NCI-H2029 treated with DMSO at 0.1 percent for 48 hours (cell line): ENCODE results near the gene EPHX1.
A peak's percentile ranks its signal among the peaks of the same experiment; 100 is the strongest.
"Not testable (repeated sequence)": the region's sequence is repeated elsewhere in the genome, so short reads cannot be mapped to it uniquely, and the experiment has no call there.

Experiments
- DNase-seq: peaks from one replicate; lab custom pipeline; 2025; lab: John Stamatoyannopoulos, UW

Gene EPHX1

DNA sequence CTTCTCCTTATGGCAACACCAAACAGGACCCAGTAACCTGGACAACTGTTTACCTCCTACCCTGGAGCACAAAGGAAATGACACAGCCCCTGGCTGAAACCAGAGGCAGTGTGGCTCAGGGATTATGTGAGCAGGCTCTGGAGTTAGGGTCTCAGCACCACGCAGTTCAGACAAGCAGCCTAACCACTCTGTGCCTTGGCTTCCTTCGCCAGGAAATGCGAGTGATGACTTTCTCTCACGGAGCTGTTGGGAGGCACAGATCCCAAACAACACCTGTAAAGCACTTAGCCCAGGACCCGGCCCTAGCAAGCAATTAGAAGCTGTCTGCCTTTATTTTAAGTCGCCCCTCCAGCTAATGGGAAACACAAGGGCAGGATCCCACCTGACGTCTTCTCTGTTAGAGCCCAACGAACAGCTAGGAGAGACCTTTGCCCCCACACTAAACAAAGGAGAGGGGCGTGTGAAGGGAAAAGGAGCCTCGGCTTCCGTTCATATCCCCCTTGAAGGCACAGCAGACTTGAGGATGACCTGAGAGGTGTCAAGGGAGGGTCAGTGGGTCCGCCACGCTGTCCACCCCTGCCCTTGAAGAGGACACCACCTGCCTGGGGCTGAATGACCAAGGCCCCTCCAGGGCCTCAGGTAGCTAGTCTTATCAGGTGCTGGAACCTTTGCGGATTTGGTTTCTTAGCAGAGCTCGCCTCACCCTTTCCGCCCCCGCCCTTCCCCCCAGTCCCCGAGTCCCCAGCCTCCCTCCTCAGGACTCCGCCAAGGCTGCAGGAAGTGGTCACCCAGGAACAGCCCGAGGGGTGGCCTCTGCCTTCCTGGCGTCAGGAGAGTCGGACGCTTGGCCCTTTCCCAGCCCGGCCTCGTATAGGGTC, 71.4 kb downstream of the EPHX1 start:
- peak; percentile 21 for DNase-seq

DNA sequence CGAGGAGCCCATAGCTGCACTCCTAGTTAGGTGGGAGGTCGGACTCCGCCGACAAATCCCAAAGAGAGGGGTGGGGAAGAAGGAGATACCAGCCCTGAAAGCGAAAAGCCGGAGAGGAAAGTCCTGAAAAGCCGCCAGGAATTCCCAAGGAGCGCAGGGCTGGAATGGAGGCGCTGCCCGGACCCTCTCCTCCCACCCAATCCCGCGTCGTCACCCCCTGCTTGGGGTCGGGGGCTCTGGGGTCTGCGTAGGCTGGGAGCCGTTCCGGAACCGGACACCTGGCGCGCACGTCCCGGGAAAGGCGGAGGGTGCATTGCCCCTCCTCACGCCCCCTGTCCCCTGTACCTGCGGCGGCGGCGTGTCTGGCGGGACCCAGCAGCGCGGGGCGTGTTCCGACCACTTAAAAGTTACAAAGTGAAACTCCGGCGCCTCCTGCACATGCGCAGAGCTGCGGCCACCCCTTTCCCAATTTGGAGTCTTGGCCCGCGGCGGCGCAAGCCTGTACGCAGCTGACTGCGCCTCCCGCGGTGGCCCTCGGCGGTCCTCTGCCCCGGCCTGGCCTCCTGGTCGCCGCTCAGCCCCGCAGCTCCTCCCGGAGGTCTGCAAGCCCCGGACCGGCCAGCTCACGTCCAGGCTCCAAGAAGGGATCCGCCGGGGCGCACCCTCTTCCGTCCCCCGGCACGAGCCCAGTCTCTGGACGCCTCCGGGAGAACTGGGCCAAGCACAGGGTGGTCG, 72.2 kb downstream of the EPHX1 start, which contains the start of gene TMEM63A:
TSS of gene TMEM63A (minus strand) at position 422 of the 735 bp plus-strand sequence. CDS start 4,800 bp downstream, outside the sequence.
- DNase-seq: no peak

DNA sequence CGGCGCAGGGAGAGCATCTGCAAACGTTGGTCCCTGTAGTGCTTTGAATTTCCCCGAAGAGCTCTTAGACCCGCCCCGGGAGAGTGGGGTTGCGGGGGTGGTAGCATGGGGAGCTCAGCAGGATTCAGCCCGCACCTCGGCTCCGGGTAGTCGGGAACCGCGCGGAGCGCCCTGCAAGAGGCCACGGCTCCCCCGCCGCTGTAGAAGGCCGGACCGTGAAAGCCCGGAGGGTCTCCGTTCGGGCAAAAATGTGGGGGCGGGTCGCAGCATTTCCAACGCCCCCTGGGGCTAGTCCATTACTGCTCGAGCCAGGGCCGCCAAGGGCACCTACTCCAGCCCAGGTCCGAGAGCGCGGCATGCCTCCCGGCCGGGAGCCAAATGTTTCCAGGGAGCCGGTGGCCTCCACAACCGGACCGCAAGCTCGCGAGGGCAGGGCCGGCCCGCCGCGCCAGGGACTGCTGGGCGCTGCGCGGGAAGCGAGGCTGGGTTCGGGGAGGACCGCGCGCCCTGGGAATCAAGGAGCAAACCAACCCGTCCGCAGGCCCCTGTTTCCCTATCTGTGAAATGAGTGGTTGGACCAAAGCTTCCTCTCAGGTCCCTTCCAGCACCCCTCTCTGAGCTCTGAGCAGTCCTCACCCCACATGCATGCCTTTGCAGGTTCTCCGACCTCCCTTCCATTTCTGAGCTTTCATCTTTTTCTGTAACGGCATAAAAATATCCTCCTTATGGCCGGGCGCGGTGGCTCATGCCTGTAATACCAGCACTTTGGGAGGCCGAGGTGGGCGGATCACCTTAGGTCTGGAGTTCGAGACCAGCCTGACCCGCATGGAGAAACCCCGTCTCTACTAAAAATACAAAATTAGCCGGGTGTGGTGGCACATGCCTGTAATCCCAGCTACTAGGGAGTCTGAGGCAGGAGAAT, 73.0 kb downstream of the EPHX1 start:
- DNase-seq: no peak

DNA sequence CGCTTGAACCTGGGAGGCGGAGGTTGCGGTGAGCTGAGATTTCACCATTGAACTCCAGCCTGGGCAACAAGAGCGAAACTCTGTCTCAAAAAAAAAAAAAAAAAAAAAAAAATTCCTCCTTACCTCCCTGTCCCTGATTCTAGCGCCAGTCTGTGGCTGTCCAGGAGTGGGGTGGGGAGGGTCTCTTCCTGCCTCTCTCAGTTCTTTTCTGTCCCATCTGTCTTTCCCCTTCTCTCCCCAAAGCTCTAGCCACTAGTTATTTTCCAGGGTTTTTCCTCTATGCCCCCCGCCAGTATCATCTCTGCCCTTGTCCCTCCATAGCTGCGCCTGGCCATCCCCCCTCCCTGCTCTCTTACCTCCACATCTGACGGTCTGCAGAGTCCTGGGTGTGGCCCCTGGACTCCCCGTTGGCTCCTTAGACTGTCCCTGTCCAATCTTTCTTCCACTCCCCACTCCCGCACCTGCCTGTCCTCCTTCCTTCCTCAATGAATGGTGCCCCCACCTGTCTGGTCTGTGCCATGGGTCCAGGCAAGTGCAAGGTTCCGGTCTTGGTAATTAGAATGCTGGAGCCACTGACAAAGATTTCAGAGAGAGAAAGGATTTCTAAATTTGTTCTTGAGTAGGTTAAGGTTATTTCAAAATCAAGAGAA, 73.8 kb downstream of the EPHX1 start:
- no peak for DNase-seq

DNA sequence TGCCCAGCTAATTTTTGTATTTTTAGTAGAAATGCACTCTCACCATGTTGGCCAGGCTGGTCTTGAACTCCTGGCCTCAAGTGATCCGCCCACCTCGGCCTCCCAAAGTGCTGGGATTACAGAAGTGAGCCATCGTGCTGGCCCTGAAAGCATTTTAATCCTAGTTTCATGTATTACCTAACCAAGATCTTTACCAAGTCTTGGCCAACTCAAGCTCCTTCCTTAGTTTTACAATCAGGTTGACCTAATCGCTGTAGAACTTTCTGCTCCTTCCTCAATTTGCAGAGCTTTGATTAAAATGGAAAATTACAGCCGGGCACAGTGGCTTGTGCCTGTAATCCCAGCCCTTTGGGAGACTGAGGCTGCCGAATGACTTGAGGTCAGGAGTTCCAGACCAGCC, 75.4 kb downstream of the EPHX1 start:
- no peak for DNase-seq

DNA sequence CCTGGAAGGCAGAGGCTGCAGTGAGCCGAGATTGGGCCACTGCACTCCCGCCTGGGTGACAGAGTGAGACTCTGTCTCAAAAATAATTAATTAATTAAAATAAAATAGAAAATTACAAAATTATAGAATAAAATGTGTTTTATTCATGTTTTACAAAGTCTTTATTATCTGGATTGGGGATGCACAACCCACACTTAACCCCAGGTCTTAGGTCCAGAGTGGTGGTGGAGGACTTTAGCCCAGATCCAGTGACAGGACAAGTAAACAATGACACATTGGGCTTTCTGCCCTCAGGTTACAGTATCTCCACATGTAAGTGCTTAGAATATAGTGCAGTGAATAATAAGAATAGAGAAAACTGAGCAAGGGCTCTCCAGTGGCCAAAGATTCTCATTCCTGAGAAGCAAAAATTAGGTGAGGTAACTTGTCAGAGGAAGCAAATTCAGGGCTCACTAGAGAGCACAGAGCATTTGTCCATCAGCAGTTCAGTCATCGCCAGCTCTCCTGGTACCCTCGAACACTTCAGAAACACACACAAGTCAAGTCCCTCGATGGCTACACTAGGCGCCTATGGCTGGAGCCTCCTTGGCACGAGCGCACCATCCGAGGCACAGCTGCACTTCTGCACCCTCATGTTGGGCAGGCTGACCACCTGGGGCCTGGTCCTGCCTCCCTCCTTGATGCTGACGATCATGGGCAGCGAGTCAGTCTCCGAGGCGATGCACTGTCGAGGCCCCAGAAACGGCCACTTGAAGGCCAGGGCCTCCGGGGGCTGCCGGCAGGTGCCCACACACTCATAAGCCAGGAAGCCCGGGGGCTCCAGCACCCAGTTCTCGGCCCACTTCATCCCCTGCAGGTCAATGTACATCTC, 76.5 kb downstream of the EPHX1 start:
- no peak for DNase-seq

DNA sequence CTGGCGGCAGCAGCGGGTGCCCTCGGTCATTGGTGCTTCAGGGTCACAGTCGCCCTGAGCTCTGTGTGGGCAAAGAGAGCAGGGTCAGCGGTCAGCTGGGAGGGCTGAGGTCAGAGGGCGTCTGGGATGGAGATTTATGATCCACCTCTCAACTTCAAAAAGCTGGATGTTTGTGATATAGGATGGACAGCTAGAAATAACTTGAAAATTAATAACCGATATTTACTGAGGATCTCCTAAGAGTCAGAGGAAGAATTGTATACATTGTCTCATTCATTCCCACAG, 77.0 kb downstream of the EPHX1 start:
- DNase-seq: no peak

DNA sequence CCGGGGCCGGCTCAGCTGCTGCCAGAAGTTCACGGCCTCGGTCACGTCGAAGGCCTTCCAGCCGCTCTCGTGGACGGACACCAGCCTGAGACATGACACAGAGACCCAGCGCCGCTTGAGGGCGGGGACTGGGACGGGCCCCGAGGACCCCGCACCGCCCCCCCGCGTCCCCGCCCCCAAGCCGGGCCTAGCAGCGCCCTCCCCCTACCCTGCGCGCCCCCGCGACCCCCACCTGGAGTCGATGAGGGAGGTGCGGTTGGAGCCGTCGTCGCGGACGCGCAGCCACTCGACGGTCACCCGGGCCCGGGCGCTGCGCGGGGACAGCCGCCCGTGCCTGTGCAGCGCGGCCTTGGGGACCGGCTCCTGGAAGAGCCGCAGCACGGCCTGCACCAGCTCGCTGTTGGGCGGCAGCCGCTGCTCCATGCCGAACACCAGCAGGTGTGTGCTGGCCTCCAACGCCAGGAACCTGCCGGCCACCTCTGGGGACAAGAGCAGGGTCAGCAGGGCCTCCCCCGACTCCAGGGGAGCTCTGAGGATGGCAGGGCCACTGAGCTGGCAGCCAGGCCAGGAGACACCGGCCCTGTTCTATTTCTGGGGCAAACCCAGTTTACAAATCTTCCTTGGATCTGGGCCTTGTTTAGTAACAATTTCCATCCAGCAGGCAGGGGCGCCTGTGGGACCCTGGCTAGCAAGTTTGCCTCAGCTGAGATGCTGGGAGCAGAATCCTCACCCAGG, 77.8 kb downstream of the EPHX1 start:
- DNase-seq: not testable (repeated sequence)

DNA sequence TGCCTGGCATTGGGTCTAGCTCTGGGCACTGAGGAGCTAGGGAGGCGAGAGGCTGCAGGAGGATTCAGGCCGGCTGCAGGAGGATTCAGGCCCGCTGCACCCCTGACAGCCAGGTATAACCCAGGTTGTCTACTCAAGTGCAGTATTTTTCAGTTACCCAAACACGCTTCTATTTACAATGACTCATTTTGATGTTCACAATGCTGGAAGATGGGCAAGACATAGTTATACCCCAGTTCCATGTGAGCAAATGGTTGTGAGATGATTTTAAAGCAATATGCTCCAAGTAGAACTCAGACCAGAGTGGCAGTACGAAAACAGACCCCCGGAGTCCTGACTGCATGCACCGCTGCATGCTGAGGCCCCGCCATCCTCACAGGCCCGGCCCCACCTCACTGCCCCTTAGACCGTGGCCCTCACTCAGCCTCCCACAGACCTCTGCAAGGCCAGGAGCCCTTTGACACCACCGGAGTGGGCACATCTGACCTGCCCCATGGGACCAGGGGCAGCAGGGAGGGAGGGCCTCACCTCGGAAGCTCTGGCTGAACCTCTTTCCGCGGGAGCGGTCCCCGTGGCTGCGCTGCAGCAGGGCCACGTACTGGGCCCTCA, 78.5 kb downstream of the EPHX1 start:
- no peak for DNase-seq

DNA sequence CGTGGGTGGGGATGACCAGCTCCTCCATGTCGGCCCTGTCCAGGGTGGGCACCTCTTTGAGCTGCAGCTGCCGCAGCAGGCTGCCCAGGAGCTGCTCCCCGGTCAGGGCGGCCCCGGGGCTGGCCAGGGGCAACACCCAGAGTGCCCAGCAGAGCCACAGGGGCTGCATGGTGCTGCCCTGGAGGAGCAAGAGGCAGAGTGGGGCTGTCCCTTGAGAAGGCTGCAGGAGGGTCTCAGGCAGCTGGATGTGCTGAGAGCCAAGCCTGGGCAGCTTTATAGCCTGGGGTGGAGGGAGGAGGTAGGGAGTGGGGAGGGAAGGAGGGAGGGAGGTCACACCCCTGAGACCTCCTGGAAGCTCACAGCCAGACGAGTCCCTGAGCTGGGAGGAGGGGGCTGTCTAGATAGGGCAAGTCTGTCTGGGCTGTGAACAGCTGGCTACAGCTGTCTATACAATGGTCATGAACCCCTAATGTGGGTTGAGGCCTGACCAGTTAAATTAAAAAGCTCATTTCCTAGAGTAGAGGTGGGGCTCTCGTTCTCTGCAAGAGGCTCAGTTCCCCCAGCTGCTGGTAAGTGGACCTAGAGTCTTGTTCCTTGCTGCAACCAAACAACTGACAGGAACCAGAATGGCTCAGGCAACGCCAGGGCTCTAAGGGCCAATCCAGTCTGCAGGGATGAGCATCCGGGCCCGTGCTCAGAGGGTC, 79.1 kb downstream of the EPHX1 start, which contains the start of gene LEFTY1:
TSS of gene LEFTY1 (minus strand) at position 249 of the 704 bp plus-strand sequence. CDS start at position 169, 80 bp downstream.
- no peak for DNase-seq

DNA sequence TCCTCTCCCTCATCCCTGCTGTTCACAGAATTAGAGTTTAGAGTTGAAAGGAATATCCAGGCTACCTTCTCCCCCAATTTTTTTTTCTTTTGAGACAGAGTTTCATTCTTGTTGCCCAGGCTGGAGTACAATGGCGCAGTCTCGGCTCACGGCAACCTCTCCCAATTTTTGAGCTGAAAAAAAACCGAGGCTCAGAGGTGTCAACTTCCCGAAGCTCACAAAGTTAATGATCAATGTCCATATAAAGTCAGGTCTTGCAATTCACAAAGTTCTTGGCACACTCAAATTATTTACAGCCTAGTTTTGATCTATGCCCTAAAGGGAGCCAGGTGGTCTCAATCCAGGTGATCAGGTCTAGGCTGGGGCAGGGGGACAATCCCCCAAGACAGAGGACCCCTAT, 79.8 kb downstream of the EPHX1 start:
- DNase-seq: no peak

DNA sequence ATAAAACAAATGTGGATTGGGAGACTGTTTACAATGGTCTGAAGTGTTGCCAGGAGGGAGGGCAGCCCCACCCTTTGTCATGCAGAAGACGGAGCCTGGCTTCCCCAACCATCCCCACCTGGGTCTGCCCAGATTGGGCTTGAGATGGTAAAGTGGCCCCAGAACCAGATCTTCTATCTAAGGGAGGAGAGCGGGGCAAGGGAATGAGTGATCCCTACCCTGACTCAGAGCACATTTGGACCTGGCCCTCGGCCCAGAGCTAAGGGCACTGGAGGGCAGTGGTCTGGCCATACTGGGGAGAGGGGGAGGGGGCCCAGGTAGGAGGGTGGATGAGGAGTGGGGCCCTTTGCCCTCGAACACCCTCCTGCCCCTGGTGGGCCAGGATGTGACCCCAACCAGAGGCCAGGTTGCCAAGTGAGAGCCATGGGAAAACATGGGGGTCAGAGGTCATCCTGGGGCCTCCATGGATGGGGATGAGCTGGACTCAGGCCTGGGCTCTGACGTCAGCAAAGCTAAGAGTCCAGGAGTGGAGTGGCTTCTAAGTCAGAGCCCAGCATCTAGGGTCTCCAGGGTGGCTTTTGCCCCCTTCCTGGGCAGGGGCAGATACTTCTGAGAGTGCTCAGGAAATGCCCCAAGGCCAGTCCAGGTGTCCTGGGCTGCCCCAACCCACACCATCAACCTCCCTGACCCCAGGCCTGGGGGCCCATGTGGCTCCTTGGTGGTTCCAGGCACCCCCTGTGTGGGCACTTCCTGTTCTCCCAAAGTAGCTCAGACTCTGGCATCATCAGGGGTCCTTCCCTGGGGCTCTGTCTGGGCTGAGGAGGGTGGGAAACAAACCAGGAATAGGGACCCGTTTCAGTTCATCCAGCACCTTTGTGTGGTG, 80.7 kb downstream of the EPHX1 start:
- DNase-seq: no peak

DNA sequence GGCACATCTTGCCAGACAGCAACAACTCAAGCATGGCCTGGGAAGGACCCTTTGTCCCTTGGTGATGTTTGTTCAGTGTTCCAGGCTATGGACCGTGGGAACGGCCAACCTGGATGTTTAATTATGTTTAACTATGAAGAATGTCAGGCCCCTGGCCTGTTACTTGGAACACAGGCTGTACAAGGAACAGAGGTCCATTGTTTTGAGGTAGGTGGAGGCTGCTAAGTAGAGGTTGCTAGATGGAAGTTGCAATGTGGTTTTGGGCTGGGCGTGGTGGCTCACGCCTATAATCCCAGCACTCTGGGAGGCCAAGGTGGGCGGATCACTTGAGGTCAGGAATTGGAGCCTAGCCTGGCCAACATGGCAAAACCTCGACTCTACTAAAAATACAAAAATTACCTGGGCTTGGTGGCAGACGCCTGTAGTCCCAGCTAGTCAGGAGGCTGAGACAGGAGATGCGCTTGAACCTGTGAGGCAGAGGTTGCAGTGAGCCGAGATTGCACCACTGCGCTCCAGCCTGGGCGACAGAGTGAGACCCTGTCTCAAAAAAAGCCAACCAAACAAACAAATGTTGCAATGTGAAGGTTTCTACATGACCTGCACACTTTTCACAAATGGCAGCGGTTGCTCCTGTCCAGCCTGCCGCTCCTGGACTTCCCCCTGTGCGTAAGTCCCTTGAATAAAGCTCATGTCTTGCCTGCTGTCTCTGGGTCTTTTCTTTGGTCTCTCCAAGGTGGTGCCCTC, 81.5 kb downstream of the EPHX1 start:
- DNase-seq: no peak

DNA sequence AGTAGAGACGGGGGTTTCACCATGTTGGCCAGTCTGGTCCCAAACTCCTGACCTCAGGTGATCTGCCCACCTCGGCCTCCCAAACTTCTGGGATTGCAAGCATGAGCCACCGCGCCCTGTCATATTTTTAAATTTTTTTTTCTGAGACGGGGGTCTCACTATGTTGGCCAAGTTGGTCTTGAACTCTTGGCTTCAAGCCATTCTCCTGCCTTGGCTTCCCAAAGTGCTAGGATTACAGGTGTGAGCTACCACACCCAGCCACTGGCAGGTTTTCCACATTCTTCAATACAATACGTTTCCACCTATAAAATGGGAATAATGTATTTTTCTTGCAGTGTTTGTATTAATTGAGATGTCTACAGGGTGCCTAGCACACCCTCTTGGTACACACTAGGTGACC, 82.4 kb downstream of the EPHX1 start:
- no peak for DNase-seq
